A549 treated with CpdA at 1 μM for 4 hours (cell line): ENCODE results near the gene SMIM38. TPM values are rescaled to one million over a fixed set of nuclear protein-coding genes. Genes with fewer than 3 reads are reported as not detected.

ENCODE experiments used
- total RNA-seq: library from RNA; stranded (reverse); fragments of 200-300 nt; extraction: Qiagen RNA extraction; gene quantifications from 5 replicates; pipeline ENCODE4 v1.2.3, GENCODE V29; 2022; ENCODE audit warnings: low read depth

SMIM38 gene
- 0.03 to 0.13 TPM (median 0.13 TPM) in 3 of 5 replicates, not detected in the others for total RNA-seq

GRCh38 chr11:69155302-69156234 is at the start of gene SMIM38:
Gene SMIM38, plus strand, starts transcription at chr11:69155935. Its CDS starts 1,912 bp downstream, at chr11:69157847.

Other genes with a start within 250 kb of the SMIM38 start
- not detected in 5 replicates for gene MRGPRD, start 174.9 kb upstream of the SMIM38 start, total RNA-seq
- gene MRGPRF, start 142.7 kb upstream of the SMIM38 start, total RNA-seq: 0.07 to 0.10 TPM (median 0.08 TPM) in 4 of 5 replicates, not detected in the other
- gene TPCN2, start 107.0 kb upstream of the SMIM38 start, total RNA-seq: 10.3 to 13.3 TPM (median 11.7 TPM) in 5 replicates
- 99.6 to 113 TPM (median 112 TPM) in 5 replicates for gene MYEOV, start 138.2 kb downstream of the SMIM38 start, total RNA-seq